HepG2 (cell line): ENCODE data around the gene FAM53B. TPM values are rescaled to one million over a fixed set of nuclear protein-coding genes. Genes with fewer than 3 reads are reported as not detected.

Source experiments
- ATF4 ChIP-seq, 2 experiments: fragments of 450-650 bp in 1 of 2; sonication (generic) in 1 of 2; formaldehyde crosslinking; IDR thresholded peaks; 2 replicates each; pipeline versions ENCODE4 v1.5.0 to v1.8.0; 2020 to 2022; ENCODE audit warnings: mild to moderate bottlenecking in 1 of 2, missing genetic modification reagents in 1 of 2
- CTCF ChIP-seq: sonication (generic); formaldehyde crosslinking; IDR thresholded peaks from 2 replicates; pipeline ENCODE4 v1.5.0; 2020; ENCODE audit warnings: mild to moderate bottlenecking, missing genetic modification reagents, moderate library complexity
- GRHL1 ChIP-seq: sonication (generic); formaldehyde crosslinking; conservative IDR thresholded peaks from 2 replicates; pipeline ENCODE4 v1.8.0; 2022; ENCODE audit warnings: missing genetic modification reagents
- HDAC1 ChIP-seq: sonication (generic); formaldehyde crosslinking; IDR thresholded peaks from 2 replicates; pipeline ENCODE4 v1.5.1; 2020; ENCODE audit warnings: mild to moderate bottlenecking, missing genetic modification reagents
- JUNB ChIP-seq: sonication (generic); formaldehyde crosslinking; IDR thresholded peaks from 2 replicates; pipeline ENCODE4 v1.8.0; 2022; ENCODE audit warnings: missing genetic modification reagents, mild to moderate bottlenecking, borderline replicate concordance
- KDM4B ChIP-seq: sonication (generic); formaldehyde crosslinking; IDR thresholded peaks from 2 replicates; pipeline ENCODE4 v1.4.0; 2020; ENCODE audit warnings: missing genetic modification reagents
- KDM5B ChIP-seq: sonication (generic); formaldehyde crosslinking; IDR thresholded peaks from 2 replicates; pipeline ENCODE4 v1.4.0; 2020; ENCODE audit warnings: missing genetic modification reagents, mild to moderate bottlenecking, borderline replicate concordance
- MATR3 ChIP-seq: sonication (generic); formaldehyde crosslinking; IDR thresholded peaks from 2 replicates; pipeline ENCODE4 v1.4.0; 2020; ENCODE audit warnings: missing genetic modification reagents
- NCOA2 ChIP-seq: sonication (generic); formaldehyde crosslinking; IDR thresholded peaks from 2 replicates; pipeline ENCODE4 v1.8.0; 2022; ENCODE audit warnings: inconsistent platforms
- NR2F6 ChIP-seq, 2 experiments: IDR thresholded peaks; 2 replicates each; pipeline ENCODE4 v1.6.1; 2016; ENCODE audit warnings: antibody characterized with exemption in 1 of 2, mild to moderate bottlenecking in 1 of 2
- PRDM10 ChIP-seq: sonication (generic); formaldehyde crosslinking; IDR thresholded peaks from 2 replicates; pipeline ENCODE4 v1.4.0; 2020; ENCODE audit warnings: low read depth, missing genetic modification reagents
- RAD21 ChIP-seq: fragments of 450-650 bp; formaldehyde crosslinking; IDR thresholded peaks from 2 replicates; pipeline ENCODE4 v1.5.0; 2020; ENCODE audit warnings: mild to moderate bottlenecking
- RARA ChIP-seq: IDR thresholded peaks from 2 replicates; pipeline ENCODE4 v1.6.1; 2016; ENCODE audit warnings: missing genetic modification reagents, missing compliant biosample characterization
- RBAK ChIP-seq: sonication (generic); formaldehyde crosslinking; IDR thresholded peaks from 2 replicates; pipeline ENCODE4 v1.5.1; 2020; ENCODE audit warnings: mild to moderate bottlenecking, missing genetic modification reagents
- TBP ChIP-seq: sonication (generic); formaldehyde crosslinking; IDR thresholded peaks from 2 replicates; pipeline ENCODE4 v1.5.0; 2020; ENCODE audit warnings: missing genetic modification reagents
- ZBTB7A ChIP-seq: sonication (generic); formaldehyde crosslinking; IDR thresholded peaks from 2 replicates; pipeline ENCODE4 v1.8.0; 2022; ENCODE audit warnings: mild to moderate bottlenecking, missing genetic modification reagents
- ZFP37 ChIP-seq: sonication (generic); formaldehyde crosslinking; IDR thresholded peaks from 2 replicates; pipeline ENCODE4 v1.4.0; 2020; ENCODE audit warnings: missing genetic modification reagents, borderline replicate concordance
- ZFP82 ChIP-seq: sonication (generic); formaldehyde crosslinking; IDR thresholded peaks from 2 replicates; pipeline ENCODE4 v1.5.1; 2020; ENCODE audit warnings: mild to moderate bottlenecking, missing genetic modification reagents, borderline replicate concordance
- ZNF143 ChIP-seq: sonication (generic); formaldehyde crosslinking; IDR thresholded peaks from 2 replicates; pipeline ENCODE4 v1.4.0; 2020; ENCODE audit warnings: missing genetic modification reagents
- ZNF350 ChIP-seq: sonication (generic); formaldehyde crosslinking; IDR thresholded peaks from 2 replicates; pipeline ENCODE4 v1.4.0; 2020; ENCODE audit warnings: mild to moderate bottlenecking, low read depth, missing genetic modification reagents, borderline replicate concordance
- ZNF790 ChIP-seq: sonication (generic); formaldehyde crosslinking; IDR thresholded peaks from 2 replicates; pipeline ENCODE4 v1.8.0; 2022; ENCODE audit warnings: missing genetic modification reagents, mild to moderate bottlenecking, borderline replicate concordance
- ZNF878 ChIP-seq: sonication (generic); formaldehyde crosslinking; IDR thresholded peaks from 2 replicates; pipeline ENCODE4 v1.8.1; 2023; ENCODE audit warnings: mild to moderate bottlenecking, missing genetic modification reagents, moderate library complexity
- polyA plus RNA-seq, 8 experiments: library from polyadenylated mRNA; depleted of rRNA in 3 of 8; stranded (reverse) in 7 of 8; unstranded in 1 of 8; fragments of >200 nt; fragmentation: Illumina TruSeq in 4 of 8; extraction: Trizol in 4 of 8; gene quantifications; 2 replicates each; pipeline versions ENCODE4 v1.2.1 to v1.2.3, GENCODE V29; 2011 to 2016; ENCODE audit warnings: low read depth in 4 of 8, missing spikeins in 1 of 8, mixed read lengths in 1 of 8; ENCODE audit not compliant: insufficient read depth in 1 of 8
- total RNA-seq, 5 experiments: library from RNA; depleted of rRNA; stranded (reverse); fragments of >200 nt; fragmentation: Illumina TruSeq; extraction: Trizol; gene quantifications; 2 replicates each; pipeline ENCODE4 v1.2.3, GENCODE V29; 2016; ENCODE audit warnings: low read depth in 1 of 5

The FAM53B gene
- total and polyA plus RNA-seq, 2 of the 13 experiments (the other 11 are each of a cell fraction or from before 2014, with no cell fraction given) = 6.4 to 19.3 TPM

GRCh38 chr10:124724279-124725027 is 19.7 kb downstream of the FAM53B start (continued):
- TF ChIP-seq CTCF (CRISPR knock-in tag) (0 out of 2 replicates have a peak, but pooled peaks have one; percentile 26), ZNF878 (CRISPR knock-in tag) (peak; percentile 77; the same call in 1 of the 2 replicates), MATR3 (CRISPR knock-in tag) (no peak), HDAC1 (CRISPR knock-in tag) (no peak), ZNF143 (CRISPR knock-in tag) (no peak), PRDM10 (no peak), GRHL1 (CRISPR knock-in tag) (no peak), NCOA2 (CRISPR knock-in tag) (peak; percentile 65; the same call in 1 of the 2 replicates), ZFP37 (no peak), TBP (no peak), ZNF350 (peak; percentile 31; the same call in 1 of the 2 replicates), RAD21 (CRISPR knock-in tag) (no peak), ATF4 (CRISPR knock-in tag; IDR thresholded peaks at IDR 0.05) (peak in 1 of 2 experiments; percentile 69; a peak in 1 of 4 replicates), RARA (CRISPR knock-in tag) (peak; percentile 55), ZBTB7A (CRISPR knock-in tag) (peak; percentile 47; the same call in 1 of the 2 replicates), RBAK (no peak), NR2F6 (IDR thresholded peaks at IDR 0.05) (peak; percentile 21; the same call in 1 of the 2 replicates), NR2F6 (CRISPR knock-in tag; IDR thresholded peaks at IDR 0.05) (peak; percentile 25; the same call in 1 of the 2 replicates), KDM4B (CRISPR knock-in tag) (no peak), ZNF790 (CRISPR knock-in tag) (no peak), ZFP82 (no peak), JUNB (CRISPR knock-in tag) (no peak), KDM5B (CRISPR knock-in tag) (no peak)
